Right cardiac atrium (tissue), 5 donors: ENCODE data around the gene RDH13. TPM values are rescaled to one million over a fixed set of nuclear protein-coding genes. Genes with fewer than 3 reads are reported as not detected.

Experiments
- polyA plus RNA-seq: library from polyadenylated mRNA; stranded (reverse); fragments of 200-250 nt; gene quantifications from one replicate; pipeline ENCODE4 v1.2.3, GENCODE V29; 2013
- total RNA-seq, 4 donors: library from RNA; stranded (reverse); fragmentation: NEBNext Ultra II Directional; extraction: Animal tissue kit (Norgen Biotek cat#: 25700); gene quantifications; one replicate each; pipeline ENCODE4 v1.2.1, GENCODE V29; 2021
- donor health status: healthy with polysubstance abuse.
- donor health status: DM: no; HTN: yes; CAD: no.
- donor health status: DM: no; HTN: no; CAD: no.
- donor health status: DM: no; HTN: yes; CAD: no; lungs with severe emphysema.
- donor health status: DM: yes; HTN: yes; CAD: no.

Gene RDH13
- total and polyA plus RNA-seq, 5 donors: 25.5 to 42.6 (median 30.1) TPM

Other genes with a start within 250 kb of the RDH13 start
- gene KIR3DL1, start 246.7 kb downstream of the RDH13 start, total RNA-seq: not detected
- gene KIR3DL1, start 246.7 kb downstream of the RDH13 start, polyA plus RNA-seq: 0.05 TPM
- gene KIR2DS4, start 230.5 kb downstream of the RDH13 start, total RNA-seq: under 1 TPM in 1 of 4 donors, not detected in 3; 0.23 TPM
- 0.14 TPM for gene KIR2DS4, start 230.5 kb downstream of the RDH13 start, polyA plus RNA-seq
- gene KIR3DL2, start 212.7 kb downstream of the RDH13 start, total RNA-seq: under 1 TPM in 1 of 4 donors, not detected in 3; 0.11 TPM
- not detected for gene KIR3DL2, start 212.7 kb downstream of the RDH13 start, polyA plus RNA-seq
- gene FCAR, start 188.9 kb downstream of the RDH13 start, total RNA-seq: 1 to 10 TPM in 1 of 4 donors, under 1 TPM in 2, not detected in 1; 0.44 to 1.2 (median 0.54) TPM
- 0.18 TPM for gene FCAR, start 188.9 kb downstream of the RDH13 start, polyA plus RNA-seq
- gene NCR1, start 157.0 kb downstream of the RDH13 start, total RNA-seq: under 1 TPM in 3 of 4 donors, not detected in 1; 0.21 to 0.57 (median 0.37) TPM
- not detected for gene NCR1, start 157.0 kb downstream of the RDH13 start, polyA plus RNA-seq
- not detected for gene NLRP7, start 115.6 kb downstream of the RDH13 start, total RNA-seq
- not detected for gene NLRP7, start 115.6 kb downstream of the RDH13 start, polyA plus RNA-seq
- 1 to 10 TPM in 1 of 4 donors, under 1 TPM in 2, not detected in 1; 0.39 to 1.7 (median 0.40) TPM for gene NLRP2, start 96.8 kb downstream of the RDH13 start, total RNA-seq
- gene NLRP2, start 96.8 kb downstream of the RDH13 start, polyA plus RNA-seq: not detected
- gene GP6, start 24.9 kb downstream of the RDH13 start, total RNA-seq: under 1 TPM; 0.26 to 0.71 (median 0.44) TPM
- gene GP6, start 24.9 kb downstream of the RDH13 start, polyA plus RNA-seq: 0.27 TPM
- 1 to 10 TPM in 3 of 4 donors, under 1 TPM in 1; 0.78 to 1.7 (median 1.1) TPM for gene EPS8L1, start 12.7 kb upstream of the RDH13 start, total RNA-seq
- 2.2 TPM for gene EPS8L1, start 12.7 kb upstream of the RDH13 start, polyA plus RNA-seq
- gene PPP1R12C, start 54.5 kb upstream of the RDH13 start, total RNA-seq: 100 to 1,000 TPM; 125 to 244 (median 147) TPM
- gene PPP1R12C, start 54.5 kb upstream of the RDH13 start, polyA plus RNA-seq: 221 TPM
- 10 to 100 TPM in 3 of 4 donors, 1 to 10 TPM in 1; 8.0 to 25.3 (median 14.7) TPM for gene TNNT1, start 86.1 kb upstream of the RDH13 start, total RNA-seq
- gene TNNT1, start 86.1 kb upstream of the RDH13 start, polyA plus RNA-seq: 34.8 TPM
- gene TNNI3, start 94.6 kb upstream of the RDH13 start, total RNA-seq: 1,000 to 10,000 TPM; 1,638 to 3,997 (median 2,736) TPM
- gene TNNI3, start 94.6 kb upstream of the RDH13 start, polyA plus RNA-seq: 8,501 TPM
- gene DNAAF3, start 103.5 kb upstream of the RDH13 start, total RNA-seq: 1 to 10 TPM in 3 of 4 donors, under 1 TPM in 1; 0.56 to 1.6 (median 1.3) TPM
- 2.9 TPM for gene DNAAF3, start 103.5 kb upstream of the RDH13 start, polyA plus RNA-seq
- gene SYT5, start 117.1 kb upstream of the RDH13 start, total RNA-seq: 1 to 10 TPM in 1 of 4 donors, not detected in 3; 1.3 TPM
- 0.09 TPM for gene SYT5, start 117.1 kb upstream of the RDH13 start, polyA plus RNA-seq
- gene PTPRH, start 146.4 kb upstream of the RDH13 start, total RNA-seq: 1 to 10 TPM in 2 of 4 donors, under 1 TPM in 2; 0.14 to 3.1 (median 0.75) TPM
- 0.72 TPM for gene PTPRH, start 146.4 kb upstream of the RDH13 start, polyA plus RNA-seq
- gene TMEM86B, start 165.6 kb upstream of the RDH13 start, total RNA-seq: 1 to 10 TPM in 3 of 4 donors, under 1 TPM in 1; 0.80 to 2.1 (median 1.3) TPM
- 1.6 TPM for gene TMEM86B, start 165.6 kb upstream of the RDH13 start, polyA plus RNA-seq
- 10 to 100 TPM; 39.3 to 43.5 (median 41.4) TPM for gene PPP6R1, start 195.9 kb upstream of the RDH13 start, total RNA-seq
- gene PPP6R1, start 195.9 kb upstream of the RDH13 start, polyA plus RNA-seq: 31.7 TPM
- gene HSPBP1, start 217.0 kb upstream of the RDH13 start, total RNA-seq: 10 to 100 TPM; 27.7 to 35.1 (median 31.3) TPM
- 48.0 TPM for gene HSPBP1, start 217.0 kb upstream of the RDH13 start, polyA plus RNA-seq
- 10 to 100 TPM; 17.2 to 20.5 (median 19.5) TPM for gene BRSK1, start 220.8 kb upstream of the RDH13 start, total RNA-seq
- 11.9 TPM for gene BRSK1, start 220.8 kb upstream of the RDH13 start, polyA plus RNA-seq